Adipocyte (in vitro differentiated cells): ENCODE measurements around the gene BCAS3.

ENCODE experiments used
- DNase-seq: peaks from one replicate; pipeline ENCODE4 v3.0.0-alpha.2; 2015; ENCODE audit warnings: low read depth
- H3K27me3 ChIP-seq: replicated peaks from 2 replicates; pipeline ENCODE4 v1.7.0; 2013; ENCODE audit warnings: mild to moderate bottlenecking, low read length, moderate library complexity; ENCODE audit not compliant: control insufficient read depth, insufficient read depth
- H3K36me3 ChIP-seq: 2 replicates; pipeline ENCODE4 v1.7.0; 2013; ENCODE audit warnings: low read length, mild to moderate bottlenecking, moderate library complexity; ENCODE audit not compliant: control insufficient read depth, insufficient read depth, severe bottlenecking
- H3K4me1 ChIP-seq: 2 replicates; pipeline ENCODE4 v1.7.0; 2013; ENCODE audit warnings: mild to moderate bottlenecking, low read length, moderate library complexity; ENCODE audit not compliant: control insufficient read depth, insufficient read depth
- H3K4me3 ChIP-seq: 2 replicates; pipeline ENCODE4 v1.7.0; 2013; ENCODE audit warnings: mild to moderate bottlenecking, low read length, moderate library complexity
- H3K9ac ChIP-seq: 2 replicates; pipeline ENCODE4 v1.7.0; 2013; ENCODE audit warnings: mild to moderate bottlenecking, low read length, moderate library complexity
- H3K9me3 ChIP-seq: 2 replicates; pipeline ENCODE4 v1.7.0; 2013; ENCODE audit warnings: mild to moderate bottlenecking, low read length, moderate library complexity; ENCODE audit not compliant: control insufficient read depth

The BCAS3 gene

DNA sequence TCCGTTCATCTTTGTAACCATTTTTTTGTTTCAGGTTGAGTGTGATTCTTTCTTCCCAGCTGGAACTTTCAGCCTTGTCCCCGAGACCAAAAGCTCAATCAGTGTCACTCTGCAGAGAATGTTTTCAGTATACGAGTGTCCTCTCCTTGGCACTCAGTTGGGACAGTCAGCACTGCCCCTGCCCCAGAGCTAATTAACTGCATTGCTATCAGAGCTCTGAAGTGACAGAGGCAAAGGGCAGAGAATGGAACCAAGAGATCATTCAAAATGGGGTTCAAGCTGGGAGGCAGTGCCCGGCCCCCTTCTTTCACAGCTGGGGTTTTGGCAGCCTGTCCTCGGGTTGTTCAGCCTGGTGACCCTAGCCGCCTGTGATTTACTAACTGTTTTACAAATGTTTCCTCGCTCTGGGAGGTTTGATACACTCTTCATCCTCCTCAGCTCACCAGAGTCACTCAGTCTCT is 526.0 kb downstream of the BCAS3 start:
- H3K4me1 ChIP-seq, result peaks cover 32% of the 10 kb centered on the region
- no peak overlapping the region for H3K9ac ChIP-seq
- no peaks in the 10 kb centered on the region for H3K36me3 ChIP-seq
- H3K4me3 ChIP-seq, result no peak overlapping the region
- H3K9me3 ChIP-seq, result no peaks in the 10 kb centered on the region
- DNase-seq, result no peak
- no peaks in the 10 kb centered on the region for H3K27me3 ChIP-seq

DNA sequence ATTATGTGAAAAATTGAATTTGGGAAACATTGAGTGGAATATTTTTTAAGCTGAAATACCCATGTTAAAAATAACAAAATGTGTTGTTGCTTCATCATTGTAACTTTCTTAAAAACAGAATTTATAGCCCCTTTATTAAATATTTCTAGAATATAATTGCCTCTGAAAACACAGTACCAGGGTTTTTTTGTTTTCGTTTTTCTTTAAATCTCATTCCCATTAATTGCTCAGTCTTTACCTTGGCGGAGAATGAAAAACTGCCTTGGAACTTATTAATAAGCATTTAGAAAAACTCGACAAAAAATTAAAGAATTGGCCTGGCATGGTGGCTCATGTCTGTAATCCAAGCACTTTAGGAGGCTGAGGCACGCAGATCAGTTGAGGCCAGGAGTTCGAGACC is 526.8 kb downstream of the BCAS3 start:
- no peaks in the 10 kb centered on the region for H3K36me3 ChIP-seq
- no peaks in the 10 kb centered on the region for H3K27me3 ChIP-seq
- H3K4me1 ChIP-seq, result peaks cover 39% of the 10 kb centered on the region
- H3K4me3 ChIP-seq, result no peak overlapping the region
- H3K9me3 ChIP-seq, result no peaks in the 10 kb centered on the region
- no peak for DNase-seq
- H3K9ac ChIP-seq, result no peak overlapping the region

DNA sequence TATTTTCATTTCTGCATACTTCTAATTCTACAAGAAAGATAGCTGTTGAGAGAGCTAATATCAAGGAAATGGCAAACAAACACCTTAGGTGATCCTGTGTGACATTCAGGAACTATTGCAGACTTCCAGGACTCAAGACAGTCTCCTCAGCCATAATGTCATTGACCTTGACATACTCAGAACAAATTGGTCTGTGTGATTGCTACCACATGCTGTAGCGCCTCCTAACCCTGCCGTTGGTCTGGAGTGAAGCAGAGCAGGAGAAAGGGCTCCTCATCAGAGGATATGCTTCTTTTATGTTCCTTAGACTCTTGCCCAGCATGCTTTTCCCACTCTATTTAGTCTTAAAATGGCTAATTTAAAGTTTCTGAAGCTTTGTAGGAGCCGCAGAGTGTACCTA is 527.8 kb downstream of the BCAS3 start:
- H3K4me3 ChIP-seq, result no peak overlapping the region
- peaks cover 45% of the 10 kb centered on the region for H3K4me1 ChIP-seq
- H3K9ac ChIP-seq, result no peak overlapping the region
- H3K27me3 ChIP-seq, result no peaks in the 10 kb centered on the region
- no peaks in the 10 kb centered on the region for H3K9me3 ChIP-seq
- no peak for DNase-seq
- no peaks in the 10 kb centered on the region for H3K36me3 ChIP-seq

DNA sequence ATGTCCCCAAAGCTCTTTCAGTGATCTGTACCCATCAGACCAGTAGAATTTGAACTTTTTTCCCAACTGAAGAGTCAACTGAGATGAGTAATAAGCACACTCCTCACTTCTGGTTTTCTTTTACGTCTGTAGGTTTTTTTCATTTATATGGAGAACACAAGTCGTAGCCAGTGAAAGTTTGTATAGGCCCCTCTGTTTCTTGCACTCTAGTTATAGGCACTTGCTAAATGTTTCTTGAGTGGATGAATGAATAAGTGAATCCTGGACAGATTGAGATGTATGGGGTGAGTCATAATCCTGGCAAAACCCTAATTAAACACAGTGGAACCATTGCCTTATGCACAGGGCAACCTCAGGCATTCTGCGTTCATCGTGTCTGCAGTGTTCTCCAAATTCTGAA is 528.3 kb downstream of the BCAS3 start:
- no peak for DNase-seq
- Histone ChIP-seq H3K4me3 (no peak overlapping the region), H3K9ac (no peak overlapping the region), H3K9me3 (no peaks in the 10 kb centered on the region), H3K27me3 (no peaks in the 10 kb centered on the region), H3K36me3 (no peaks in the 10 kb centered on the region), H3K4me1 (peaks cover 40% of the 10 kb centered on the region)

DNA sequence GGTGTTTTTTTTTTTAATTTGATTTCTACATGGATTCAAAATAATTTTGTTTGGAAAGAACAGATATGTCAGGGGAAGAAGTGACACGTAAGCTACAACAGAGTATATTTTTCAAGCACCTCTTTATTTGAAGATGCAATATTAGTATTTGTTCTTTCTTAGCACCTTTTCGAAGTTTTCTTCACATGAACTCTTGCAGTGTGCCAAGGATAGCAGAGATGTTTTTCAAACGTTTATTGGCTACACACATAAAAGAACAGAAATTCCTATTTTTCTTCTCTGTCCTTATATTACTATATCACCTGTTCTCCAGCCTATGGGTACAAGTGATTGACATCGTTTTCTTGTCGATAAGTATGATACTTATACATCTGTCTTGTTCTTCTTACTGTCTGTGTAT is 529.3 kb downstream of the BCAS3 start:
- no peaks in the 10 kb centered on the region for H3K9me3 ChIP-seq
- no peaks in the 10 kb centered on the region for H3K27me3 ChIP-seq
- no peaks in the 10 kb centered on the region for H3K36me3 ChIP-seq
- no peak overlapping the region for H3K9ac ChIP-seq
- no peak for DNase-seq
- no peak overlapping the region for H3K4me3 ChIP-seq
- H3K4me1 ChIP-seq, result peaks cover 32% of the 10 kb centered on the region

- Histone ChIP-seq H3K4me1 (peaks cover 24% of the 10 kb centered on the region), H3K27me3 (no peaks in the 10 kb centered on the region), H3K9me3 (no peaks in the 10 kb centered on the region), H3K9ac (peak overlapping the region; percentile 45), H3K4me3 (peak overlapping the region; percentile 66), H3K36me3 (no peaks in the 10 kb centered on the region)
- DNase-seq, result peak; percentile 69
Observed at GRCh38 chr17:61208301-61209105, 530.9 kb downstream of the BCAS3 start.

DNA sequence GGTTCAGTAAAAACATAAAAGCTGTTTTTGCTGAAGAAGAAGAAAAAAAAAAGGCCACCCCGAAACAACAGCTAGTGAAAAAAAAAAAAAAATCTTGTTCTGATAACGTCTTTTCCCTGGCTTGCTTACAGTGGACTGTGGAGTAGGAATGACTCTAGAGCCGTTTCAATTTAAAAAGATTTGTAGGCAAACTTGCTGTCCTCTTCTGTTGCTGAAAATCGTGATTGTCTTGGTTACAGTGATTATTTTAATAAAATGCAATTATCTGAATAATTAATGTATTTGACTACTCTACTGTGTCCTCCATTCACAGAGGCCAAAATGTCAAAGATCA is 531.4 kb downstream of the BCAS3 start:
- DNase-seq, result no peak
- Histone ChIP-seq H3K36me3 (no peaks in the 10 kb centered on the region), H3K9ac (peak overlapping the region; percentile 45), H3K27me3 (no peaks in the 10 kb centered on the region), H3K4me1 (peaks cover 24% of the 10 kb centered on the region), H3K9me3 (no peaks in the 10 kb centered on the region), H3K4me3 (peak overlapping the region; percentile 66)

- Histone ChIP-seq H3K4me3 (peak overlapping the region; percentile 66), H3K9me3 (no peaks in the 10 kb centered on the region), H3K27me3 (no peaks in the 10 kb centered on the region), H3K9ac (peak overlapping the region; percentile 45), H3K36me3 (no peaks in the 10 kb centered on the region), H3K4me1 (peaks cover 24% of the 10 kb centered on the region)
- DNase-seq, result no peak
Observed at GRCh38 chr17:61209525-61209924, 531.9 kb downstream of the BCAS3 start.

- peaks cover 24% of the 10 kb centered on the region for H3K4me1 ChIP-seq
- DNase-seq, result no peak
- H3K36me3 ChIP-seq, result no peaks in the 10 kb centered on the region
- H3K4me3 ChIP-seq, result no peak overlapping the region
- H3K27me3 ChIP-seq, result no peaks in the 10 kb centered on the region
- H3K9ac ChIP-seq, result no peak overlapping the region
- H3K9me3 ChIP-seq, result no peaks in the 10 kb centered on the region
Observed at GRCh38 chr17:61211236-61211635, 533.6 kb downstream of the BCAS3 start.

DNA sequence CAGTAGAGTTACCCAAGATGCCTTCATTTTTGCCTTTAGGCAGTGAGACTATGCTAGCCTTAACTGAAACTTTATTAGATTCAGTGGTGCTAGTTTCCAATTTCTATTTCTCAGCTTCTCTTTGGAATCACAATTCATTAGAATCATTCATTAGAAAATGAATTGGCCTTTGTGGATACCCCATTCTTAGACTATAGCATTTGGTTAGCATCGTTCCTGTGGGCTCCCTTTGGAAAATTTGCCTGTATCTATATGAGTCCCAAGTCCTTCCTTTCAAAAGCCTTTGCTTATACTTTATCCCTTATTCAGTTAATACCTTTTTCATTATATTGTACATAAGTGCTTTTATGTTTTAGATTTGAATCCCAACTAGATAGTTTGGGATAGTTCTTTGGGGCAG is 535.0 kb downstream of the BCAS3 start:
- no peaks in the 10 kb centered on the region for H3K36me3 ChIP-seq
- H3K9me3 ChIP-seq, result no peaks in the 10 kb centered on the region
- H3K27me3 ChIP-seq, result no peaks in the 10 kb centered on the region
- H3K4me3 ChIP-seq, result no peak overlapping the region
- H3K4me1 ChIP-seq, result peaks cover 24% of the 10 kb centered on the region
- H3K9ac ChIP-seq, result no peak overlapping the region
- no peak for DNase-seq

- no peak overlapping the region for H3K4me3 ChIP-seq
- no peak for DNase-seq
Observed at GRCh38 chr17:61214753-61215152, 537.1 kb downstream of the BCAS3 start.

DNA sequence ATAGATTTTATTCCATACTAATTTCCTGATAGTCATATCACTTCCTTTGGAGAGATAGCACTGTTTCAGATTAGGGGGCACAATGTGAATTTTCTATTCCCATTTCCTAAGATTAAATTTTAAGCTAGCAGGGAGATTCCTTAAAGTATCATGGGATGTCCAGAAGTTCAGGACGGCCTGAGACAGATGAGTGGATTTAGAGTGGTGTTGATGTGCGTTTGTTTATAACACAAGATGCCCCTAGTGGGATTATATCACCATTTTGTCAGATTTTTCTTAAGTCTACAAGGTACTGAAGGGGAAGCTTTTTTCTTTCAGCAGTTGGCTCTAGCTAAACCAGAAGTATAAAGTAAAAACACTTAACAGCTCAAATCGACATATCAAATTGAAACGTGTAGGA is 538.4 kb downstream of the BCAS3 start:
- DNase-seq, result no peak
- no peaks in the 10 kb centered on the region for H3K36me3 ChIP-seq
- H3K9ac ChIP-seq, result no peak overlapping the region
- no peaks in the 10 kb centered on the region for H3K27me3 ChIP-seq
- H3K9me3 ChIP-seq, result no peaks in the 10 kb centered on the region
- H3K4me1 ChIP-seq, result peaks cover 15% of the 10 kb centered on the region
- no peak overlapping the region for H3K4me3 ChIP-seq

More at GRCh38 chr17:61214753-61215152, 537.1 kb downstream of the BCAS3 start:
- no peaks in the 10 kb centered on the region for H3K36me3 ChIP-seq
- H3K27me3 ChIP-seq, result no peaks in the 10 kb centered on the region
- H3K9me3 ChIP-seq, result no peaks in the 10 kb centered on the region
- peaks cover 19% of the 10 kb centered on the region for H3K4me1 ChIP-seq
- H3K9ac ChIP-seq, result no peak overlapping the region
